ENCODE results near the gene MYMX. TPM values are rescaled to one million over a fixed set of nuclear protein-coding genes. Genes with fewer than 3 reads are reported as not detected.

The MYMX gene
- total and polyA plus RNA-seq, 2 of the 13 experiments (the other 11 are each of a cell fraction or from before 2014, with no cell fraction given), result not detected

GRCh38 chr6:44257025-44257752 lies 40.5 kb downstream of the MYMX start, which contains the start of gene SLC35B2 (continued):
- TF ChIP-seq KLF16 (CRISPR knock-in tag; IDR thresholded peaks at IDR 0.05) (peak in 1 of 2 experiments; percentile 93; a peak in 2 of 4 replicates), YEATS2 (CRISPR knock-in tag; IDR thresholded peaks at IDR 0.05; ENCODE audit: borderline replicate concordance) (peak; percentile 83; the same call in 1 of the 2 replicates), ZNF678 (CRISPR knock-in tag; IDR thresholded peaks at IDR 0.05) (no peak), ZNF576 (CRISPR knock-in tag; IDR thresholded peaks at IDR 0.05) (no peak), ZBTB14 (CRISPR knock-in tag; IDR thresholded peaks at IDR 0.05) (no peak; the same call in 1 of the 2 replicates), SPEN (CRISPR knock-in tag; IDR thresholded peaks at IDR 0.05; ENCODE audit: low read depth) (peak; percentile 88), THAP9 (CRISPR knock-in tag; IDR thresholded peaks at IDR 0.05; ENCODE audit: borderline replicate concordance) (peak; percentile 76), ZNF709 (CRISPR knock-in tag; IDR thresholded peaks at IDR 0.05) (peak; percentile 91; the same call in 1 of the 2 replicates), GZF1 (CRISPR knock-in tag; IDR thresholded peaks at IDR 0.05) (peak; percentile 81; the same call in 1 of the 2 replicates), PBX2 (CRISPR knock-in tag; IDR thresholded peaks at IDR 0.05) (0 out of 2 replicates have a peak, but pooled peaks have one; percentile 26), GTF3A (CRISPR knock-in tag; conservative IDR thresholded peaks at IDR 0.05) (peak; percentile 54), ZBTB37 (CRISPR knock-in tag; IDR thresholded peaks at IDR 0.05) (no peak), ARID3A (IDR thresholded peaks at IDR 0.05; ENCODE audit: low read depth, low read length) (no peak), NFKBIZ (CRISPR knock-in tag; IDR thresholded peaks at IDR 0.05) (peak; percentile 61; the same call in 1 of the 2 replicates), RXRA (CRISPR knock-in tag; IDR thresholded peaks at IDR 0.05) (peak; percentile 88), NFE2L2 (IDR thresholded peaks at IDR 0.05; ENCODE audit: low read length) (0 out of 2 replicates have a peak, but pooled peaks have one; percentile 5)
